Chondrocyte (in vitro differentiated cells): ENCODE results near the gene KIRREL3. TPM values are rescaled to one million over a fixed set of nuclear protein-coding genes. Genes with fewer than 3 reads are reported as not detected.

ENCODE experiments used
- DNase-seq: peaks from one replicate; pipeline ENCODE4 v3.0.0; 2021; ENCODE audit warnings: mixed read lengths, low spot score
- H3K27ac Mint-ChIP-seq: one replicate; pipeline ENCODE4 v1.8.0; 2021; ENCODE audit warnings: mild to moderate bottlenecking, moderate library complexity, mixed read lengths; ENCODE audit not compliant: unreplicated experiment
- H3K27me3 Mint-ChIP-seq: 2 replicates; pipeline ENCODE4 v1.8.0; 2021; ENCODE audit warnings: low read depth, mixed read lengths
- H3K36me3 Mint-ChIP-seq: 2 replicates; pipeline ENCODE4 v1.8.0; 2021; ENCODE audit warnings: low read depth, mixed read lengths
- H3K4me1 Mint-ChIP-seq: 2 replicates; pipeline ENCODE4 v1.8.0; 2021; ENCODE audit warnings: low read depth, mild to moderate bottlenecking, mixed read lengths
- H3K4me3 Mint-ChIP-seq: one replicate; pipeline ENCODE4 v1.8.0; 2021; ENCODE audit warnings: mild to moderate bottlenecking, moderate library complexity, mixed read lengths; ENCODE audit not compliant: unreplicated experiment
- H3K9me3 Mint-ChIP-seq: 2 replicates; pipeline ENCODE4 v1.8.0; 2021; ENCODE audit warnings: low read depth, mixed read lengths
- total RNA-seq: library from RNA; stranded (reverse); gene quantifications from 3 replicates; pipeline ENCODE4 v1.2.1, GENCODE V29; 2021
- TF ChIP-seq, protein P1 (sequence below): fragments of 200-600 bp; sonication (generic); IDR thresholded peaks from 2 replicates; pipeline ENCODE4 v1.5.0; 2021; ENCODE audit warnings: antibody characterized with exemption, mild to moderate bottlenecking, moderate library complexity

Gene KIRREL3
- total RNA-seq, 1 donor from 2014 or later = 1.2 TPM

DNA sequence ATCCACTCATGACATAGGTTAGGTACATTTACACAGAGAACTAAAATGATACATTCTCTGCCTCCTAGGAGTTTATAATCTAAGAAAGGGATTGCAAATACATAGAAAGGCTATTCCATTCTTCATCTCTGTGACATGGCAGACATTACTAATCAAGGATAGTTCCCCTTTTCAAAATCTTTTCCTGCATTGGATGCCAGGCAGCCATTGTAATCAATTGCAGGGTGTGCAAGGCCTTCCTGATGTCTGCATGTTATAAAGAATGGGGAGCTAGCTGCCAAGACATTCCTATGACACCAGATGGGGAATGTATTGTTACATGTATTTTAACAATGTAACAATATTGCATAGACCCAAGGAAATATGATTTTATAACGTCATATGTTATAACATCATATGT is 82.0 kb downstream of the KIRREL3 start:
- Mint-ChIP-seq H3K36me3 (no peaks in the 10 kb centered on the region), H3K4me3 (no peak overlapping the region), H3K27ac (no peak overlapping the region), H3K4me1 (peaks cover 11% of the 10 kb centered on the region), H3K27me3 (no peaks in the 10 kb centered on the region), H3K9me3 (no peaks in the 10 kb centered on the region)
- DNase-seq = no peak
- TF ChIP-seq, protein P1, sequence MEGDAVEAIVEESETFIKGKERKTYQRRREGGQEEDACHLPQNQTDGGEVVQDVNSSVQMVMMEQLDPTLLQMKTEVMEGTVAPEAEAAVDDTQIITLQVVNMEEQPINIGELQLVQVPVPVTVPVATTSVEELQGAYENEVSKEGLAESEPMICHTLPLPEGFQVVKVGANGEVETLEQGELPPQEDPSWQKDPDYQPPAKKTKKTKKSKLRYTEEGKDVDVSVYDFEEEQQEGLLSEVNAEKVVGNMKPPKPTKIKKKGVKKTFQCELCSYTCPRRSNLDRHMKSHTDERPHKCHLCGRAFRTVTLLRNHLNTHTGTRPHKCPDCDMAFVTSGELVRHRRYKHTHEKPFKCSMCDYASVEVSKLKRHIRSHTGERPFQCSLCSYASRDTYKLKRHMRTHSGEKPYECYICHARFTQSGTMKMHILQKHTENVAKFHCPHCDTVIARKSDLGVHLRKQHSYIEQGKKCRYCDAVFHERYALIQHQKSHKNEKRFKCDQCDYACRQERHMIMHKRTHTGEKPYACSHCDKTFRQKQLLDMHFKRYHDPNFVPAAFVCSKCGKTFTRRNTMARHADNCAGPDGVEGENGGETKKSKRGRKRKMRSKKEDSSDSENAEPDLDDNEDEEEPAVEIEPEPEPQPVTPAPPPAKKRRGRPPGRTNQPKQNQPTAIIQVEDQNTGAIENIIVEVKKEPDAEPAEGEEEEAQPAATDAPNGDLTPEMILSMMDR = no peak

DNA sequence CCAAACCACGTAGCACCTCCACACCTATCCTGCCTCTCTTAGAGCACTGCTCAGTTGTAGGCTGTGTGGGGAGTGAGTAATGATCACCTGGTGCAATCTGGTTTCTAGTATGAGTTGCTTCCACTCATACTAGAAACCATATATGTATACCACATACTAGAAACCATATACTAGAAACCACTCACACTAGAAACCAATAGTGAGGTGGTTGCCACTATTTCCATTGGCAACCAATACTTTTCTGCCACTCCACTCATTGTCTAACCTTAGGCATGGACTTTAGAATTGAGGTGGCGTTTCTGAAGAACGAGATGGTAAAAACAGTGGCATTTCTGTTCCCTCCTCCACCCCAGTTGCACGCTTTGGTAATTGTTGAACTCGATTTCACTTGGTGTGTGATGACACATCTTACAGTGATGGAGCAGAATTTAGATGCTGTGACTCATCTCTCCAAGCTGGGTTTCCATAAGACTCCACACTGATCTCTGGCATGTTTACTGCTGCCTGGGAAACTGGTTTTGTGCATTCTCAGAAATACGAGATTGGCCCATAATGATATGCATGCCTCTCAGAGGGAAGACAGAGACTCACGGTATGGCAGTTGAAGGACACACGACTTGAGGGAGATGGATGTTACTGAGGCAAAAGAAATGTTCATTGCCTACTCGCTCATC is 82.9 kb downstream of the KIRREL3 start:
- Mint-ChIP-seq H3K27me3 (no peaks in the 10 kb centered on the region), H3K27ac (peak overlapping the region; percentile 93)
- DNase-seq = no peak

DNA sequence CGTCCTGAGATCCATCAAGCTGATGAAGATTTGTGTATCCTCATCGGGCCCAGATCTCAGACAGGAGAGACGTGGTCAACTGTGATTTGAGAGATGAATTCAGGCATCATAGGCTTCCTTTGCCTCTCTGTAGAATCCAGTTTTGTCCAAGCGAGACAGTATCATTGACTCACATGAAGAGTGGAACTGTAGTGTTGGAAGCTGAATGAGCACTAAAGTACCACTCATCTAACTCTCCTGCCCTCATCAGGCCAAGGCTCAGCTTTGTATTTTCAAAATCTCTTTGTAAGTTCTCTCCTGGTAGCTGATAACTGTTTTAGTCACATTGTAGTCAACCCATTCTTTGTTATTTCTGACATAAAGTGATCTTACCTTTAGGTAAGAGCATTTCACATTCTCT is 85.1 kb downstream of the KIRREL3 start:
- H3K27me3 Mint-ChIP-seq = no peaks in the 10 kb centered on the region
- peak overlapping the region; percentile 57 for H3K27ac Mint-ChIP-seq
- H3K4me3 Mint-ChIP-seq = no peak overlapping the region
- TF ChIP-seq, protein P1 = no peak
- H3K9me3 Mint-ChIP-seq = no peaks in the 10 kb centered on the region
- DNase-seq = no peak
- H3K36me3 Mint-ChIP-seq = no peaks in the 10 kb centered on the region
- H3K4me1 Mint-ChIP-seq = peaks cover 11% of the 10 kb centered on the region

More for the DNA sequence above, 82.9 kb downstream of the KIRREL3 start:
- Mint-ChIP-seq H3K4me1 (peaks cover 11% of the 10 kb centered on the region), H3K4me3 (no peak overlapping the region), H3K36me3 (no peaks in the 10 kb centered on the region), H3K9me3 (no peaks in the 10 kb centered on the region)
- TF ChIP-seq, protein P1 = no peak

DNA sequence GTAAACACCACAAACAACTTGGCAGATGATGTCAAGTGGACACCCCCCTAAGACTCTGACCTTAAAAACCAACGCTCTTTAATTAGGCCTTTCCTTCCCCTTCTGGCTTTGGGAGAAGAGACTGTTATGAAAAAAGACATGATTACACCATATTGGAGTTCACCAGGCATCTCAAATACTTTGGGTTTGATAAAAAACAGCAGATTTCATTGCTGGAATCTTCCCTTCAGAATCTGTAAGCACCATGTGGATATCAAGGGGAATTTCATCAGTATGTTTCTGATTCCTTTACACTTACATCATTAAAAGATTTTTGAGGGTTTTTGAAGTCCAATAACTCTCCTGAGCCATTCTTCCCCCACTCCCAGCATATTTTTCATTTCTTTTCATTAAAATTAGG is 85.6 kb downstream of the KIRREL3 start:
- Mint-ChIP-seq H3K36me3 (no peaks in the 10 kb centered on the region), H3K27ac (peak overlapping the region; percentile 57), H3K9me3 (no peaks in the 10 kb centered on the region), H3K4me3 (no peak overlapping the region), H3K27me3 (no peaks in the 10 kb centered on the region), H3K4me1 (peaks cover 11% of the 10 kb centered on the region)
- TF ChIP-seq, protein P1 = no peak
- no peak for DNase-seq

DNA sequence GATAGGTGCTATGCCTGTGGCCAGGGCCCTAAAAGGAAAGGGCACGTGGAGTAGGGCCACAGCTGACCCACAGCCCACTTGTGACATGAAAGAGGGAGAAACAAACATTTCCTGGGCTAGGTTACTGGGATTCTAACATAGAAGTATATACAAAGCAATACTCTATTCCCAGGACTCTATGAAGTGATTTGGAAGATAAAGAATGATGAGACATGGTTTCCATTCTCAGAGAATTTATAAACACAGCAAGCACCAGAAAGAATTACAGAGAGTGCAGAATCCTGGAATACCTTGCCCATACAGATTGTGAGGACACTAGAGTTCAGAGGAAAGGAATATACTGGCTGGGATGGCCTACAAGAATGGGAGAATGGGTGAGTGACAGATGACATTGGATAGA is 86.4 kb downstream of the KIRREL3 start:
- no peak overlapping the region for H3K4me3 Mint-ChIP-seq
- peak overlapping the region; percentile 22 for H3K27ac Mint-ChIP-seq
- H3K36me3 Mint-ChIP-seq = no peaks in the 10 kb centered on the region
- peaks cover 11% of the 10 kb centered on the region for H3K4me1 Mint-ChIP-seq
- no peak for DNase-seq
- no peaks in the 10 kb centered on the region for H3K9me3 Mint-ChIP-seq
- H3K27me3 Mint-ChIP-seq = no peaks in the 10 kb centered on the region
- TF ChIP-seq, protein P1 = no peak
